ENCODE data around the gene CSPG5. TPM values are rescaled to one million over a fixed set of nuclear protein-coding genes. Genes with fewer than 3 reads are reported as not detected.

CSPG5 gene
- total and polyA plus RNA-seq, 5 donors from 2014 or later = 0.25 TPM; not detected in 4

- ATAC-seq (ENCODE audit: low read depth in 2 of 2) = no peak
- Mint-ChIP-seq H3K36me3 (no peaks in the 10 kb centered on the region), H3K27ac (peak overlapping the region in 1 of 3 donors; percentile 61), H3K9me3 (peaks cover 0 to 1% (median 0%) of the 10 kb centered on the region in 7 donors), H3K27me3 (peaks cover 44% of the 10 kb centered on the region), H3K4me1 (peaks cover 0 to 7% (median 1%) of the 10 kb centered on the region in 4 donors), H3K4me3 (peak overlapping the region in 1 of 4 donors; percentile 15)
- Histone ChIP-seq H3K27ac (ENCODE audit: insufficient read depth, low read length, poor library complexity, severe bottlenecking) (no peak overlapping the region), H3K4me1 (ENCODE audit: control insufficient read depth, insufficient read depth, low read length, poor library complexity, severe bottlenecking) (peaks cover 7% of the 10 kb centered on the region), H3K27me3 (ENCODE audit: control insufficient read depth, insufficient read depth, low read length) (peaks cover 6% of the 10 kb centered on the region), H3K4me3 (ENCODE audit: low read depth, low read length) (no peak overlapping the region), H3K9me3 (ENCODE audit: control insufficient read depth in 2 of 2, low read length in 2 of 2) (no peaks in the 10 kb centered on the region), H3K36me3 (ENCODE audit: control insufficient read depth, insufficient read depth, low read length) (no peaks in the 10 kb centered on the region)
- DNase-seq = no peak
These were observed 5.2 kb downstream of the CSPG5 start for GRCh38 chr3:47573190-47574172.

GRCh38 chr3:47571391-47572175 lies 7.1 kb downstream of the CSPG5 start:
- peaks cover 39% of the 10 kb centered on the region for H3K27me3 Mint-ChIP-seq
- H3K9me3 ChIP-seq (ENCODE audit: control insufficient read depth in 2 of 2, low read length in 2 of 2) = no peaks in the 10 kb centered on the region
- ATAC-seq (ENCODE audit: low read depth in 2 of 2) = no peak
- H3K36me3 ChIP-seq (ENCODE audit: control insufficient read depth, insufficient read depth, low read length) = no peaks in the 10 kb centered on the region
- H3K27me3 ChIP-seq (ENCODE audit: control insufficient read depth, insufficient read depth, low read length) = peaks cover under 1% of the 10 kb centered on the region
- no peaks in the 10 kb centered on the region for H3K4me1 ChIP-seq (ENCODE audit: control insufficient read depth, insufficient read depth, low read length, poor library complexity, severe bottlenecking)
- H3K27ac ChIP-seq (ENCODE audit: insufficient read depth, low read length, poor library complexity, severe bottlenecking) = no peak overlapping the region
- no peaks in the 10 kb centered on the region for H3K9me3 Mint-ChIP-seq
- H3K4me3 ChIP-seq (ENCODE audit: low read depth, low read length) = no peak overlapping the region
- H3K4me3 Mint-ChIP-seq = peak overlapping the region in 1 of 4 donors; percentile 56
- no peak overlapping the region for H3K27ac Mint-ChIP-seq
- no peaks in the 10 kb centered on the region for H3K36me3 Mint-ChIP-seq
- peaks cover 0 to 7% (median 1%) of the 10 kb centered on the region in 4 donors for H3K4me1 Mint-ChIP-seq
- DNase-seq = no peak

- H3K27me3 ChIP-seq (ENCODE audit: control insufficient read depth, insufficient read depth, low read length) = no peaks in the 10 kb centered on the region
- H3K27ac ChIP-seq (ENCODE audit: insufficient read depth, low read length, poor library complexity, severe bottlenecking) = no peak overlapping the region
- DNase-seq (no peak), ATAC-seq (ENCODE audit: low read depth in 2 of 2) (no peak)
- no peaks in the 10 kb centered on the region for H3K4me1 ChIP-seq (ENCODE audit: control insufficient read depth, insufficient read depth, low read length, poor library complexity, severe bottlenecking)
- H3K9me3 ChIP-seq (ENCODE audit: control insufficient read depth in 2 of 2, low read length in 2 of 2) = no peaks in the 10 kb centered on the region
- no peak overlapping the region for H3K4me3 Mint-ChIP-seq
- H3K36me3 Mint-ChIP-seq = no peaks in the 10 kb centered on the region
- H3K27ac Mint-ChIP-seq = no peak overlapping the region
- H3K4me3 ChIP-seq (ENCODE audit: low read depth, low read length) = no peak overlapping the region
- H3K9me3 Mint-ChIP-seq = no peaks in the 10 kb centered on the region
- H3K36me3 ChIP-seq (ENCODE audit: control insufficient read depth, insufficient read depth, low read length) = no peaks in the 10 kb centered on the region
- H3K27me3 Mint-ChIP-seq = peaks cover 29% of the 10 kb centered on the region
- H3K4me1 Mint-ChIP-seq = no peaks in the 10 kb centered on the region
These were observed 9.8 kb downstream of the CSPG5 start for GRCh38 chr3:47568901-47569300.

GRCh38 chr3:47567149-47567548 lies 11.5 kb downstream of the CSPG5 start:
- peaks cover 29% of the 10 kb centered on the region for H3K27me3 Mint-ChIP-seq

GRCh38 chr3:47566667-47567066 lies 12.0 kb downstream of the CSPG5 start:
- no peaks in the 10 kb centered on the region for H3K36me3 Mint-ChIP-seq
- no peaks in the 10 kb centered on the region for H3K9me3 Mint-ChIP-seq

More at GRCh38 chr3:47567149-47567548, 11.5 kb downstream of the CSPG5 start:
- Mint-ChIP-seq H3K4me1 (no peaks in the 10 kb centered on the region), H3K27ac (no peak overlapping the region), H3K9me3 (no peaks in the 10 kb centered on the region), H3K4me3 (no peak overlapping the region), H3K36me3 (no peaks in the 10 kb centered on the region)
- DNase-seq = no peak
- Histone ChIP-seq H3K4me1 (ENCODE audit: control insufficient read depth, insufficient read depth, low read length, poor library complexity, severe bottlenecking) (no peaks in the 10 kb centered on the region), H3K4me3 (ENCODE audit: low read depth, low read length) (no peak overlapping the region), H3K27ac (ENCODE audit: insufficient read depth, low read length, poor library complexity, severe bottlenecking) (no peak overlapping the region), H3K9me3 (ENCODE audit: control insufficient read depth in 2 of 2, low read length in 2 of 2) (no peaks in the 10 kb centered on the region), H3K27me3 (ENCODE audit: control insufficient read depth, insufficient read depth, low read length) (no peaks in the 10 kb centered on the region), H3K36me3 (ENCODE audit: control insufficient read depth, insufficient read depth, low read length) (no peaks in the 10 kb centered on the region)
- ATAC-seq (ENCODE audit: low read depth in 2 of 2) = no peak

GRCh38 chr3:47565734-47566550 lies 12.7 kb downstream of the CSPG5 start:
- Mint-ChIP-seq H3K36me3 (no peaks in the 10 kb centered on the region), H3K27me3 (peaks cover 29% of the 10 kb centered on the region), H3K27ac (no peak overlapping the region), H3K4me3 (no peak overlapping the region), H3K9me3 (no peaks in the 10 kb centered on the region), H3K4me1 (no peaks in the 10 kb centered on the region)
- Histone ChIP-seq H3K4me1 (ENCODE audit: control insufficient read depth, insufficient read depth, low read length, poor library complexity, severe bottlenecking) (no peaks in the 10 kb centered on the region), H3K36me3 (ENCODE audit: control insufficient read depth, insufficient read depth, low read length) (no peaks in the 10 kb centered on the region), H3K27me3 (ENCODE audit: control insufficient read depth, insufficient read depth, low read length) (no peaks in the 10 kb centered on the region), H3K9me3 (ENCODE audit: control insufficient read depth in 2 of 2, low read length in 2 of 2) (no peaks in the 10 kb centered on the region), H3K27ac (ENCODE audit: insufficient read depth, low read length, poor library complexity, severe bottlenecking) (no peak overlapping the region), H3K4me3 (ENCODE audit: low read depth, low read length) (no peak overlapping the region)
- ATAC-seq (ENCODE audit: low read depth in 2 of 2) (no peak), DNase-seq (no peak)

More at GRCh38 chr3:47566667-47567066, 12.0 kb downstream of the CSPG5 start:
- no peaks in the 10 kb centered on the region for H3K4me1 Mint-ChIP-seq
- no peaks in the 10 kb centered on the region for H3K9me3 ChIP-seq (ENCODE audit: control insufficient read depth in 2 of 2, low read length in 2 of 2)
- no peak overlapping the region for H3K27ac ChIP-seq (ENCODE audit: insufficient read depth, low read length, poor library complexity, severe bottlenecking)
- no peak overlapping the region for H3K4me3 Mint-ChIP-seq
- H3K4me1 ChIP-seq (ENCODE audit: control insufficient read depth, insufficient read depth, low read length, poor library complexity, severe bottlenecking) = no peaks in the 10 kb centered on the region
- ATAC-seq (ENCODE audit: low read depth in 2 of 2) (no peak), DNase-seq (no peak)
- no peak overlapping the region for H3K4me3 ChIP-seq (ENCODE audit: low read depth, low read length)
- H3K36me3 ChIP-seq (ENCODE audit: control insufficient read depth, insufficient read depth, low read length) = no peaks in the 10 kb centered on the region
- no peaks in the 10 kb centered on the region for H3K27me3 ChIP-seq (ENCODE audit: control insufficient read depth, insufficient read depth, low read length)
- H3K27ac Mint-ChIP-seq = no peak overlapping the region
- H3K27me3 Mint-ChIP-seq = peaks cover 29% of the 10 kb centered on the region

GRCh38 chr3:47556351-47556750 lies 22.3 kb downstream of the CSPG5 start:
- DNase-seq = no peak
- Histone ChIP-seq H3K4me3 (ENCODE audit: low read depth, low read length) (no peak overlapping the region), H3K9me3 (ENCODE audit: control insufficient read depth in 2 of 2, low read length in 2 of 2) (peaks cover 0 to 2% of the 10 kb centered on the region in 2 experiments), H3K27me3 (ENCODE audit: control insufficient read depth, insufficient read depth, low read length) (peaks cover under 1% of the 10 kb centered on the region), H3K27ac (ENCODE audit: insufficient read depth, low read length, poor library complexity, severe bottlenecking) (no peak overlapping the region), H3K4me1 (ENCODE audit: control insufficient read depth, insufficient read depth, low read length, poor library complexity, severe bottlenecking) (no peaks in the 10 kb centered on the region), H3K36me3 (ENCODE audit: control insufficient read depth, insufficient read depth, low read length) (no peaks in the 10 kb centered on the region)
- Mint-ChIP-seq H3K36me3 (no peaks in the 10 kb centered on the region), H3K9me3 (peaks cover 0 to 1% (median 0%) of the 10 kb centered on the region in 7 donors), H3K27me3 (peaks cover 14% of the 10 kb centered on the region), H3K4me3 (no peak overlapping the region), H3K27ac (no peak overlapping the region), H3K4me1 (no peaks in the 10 kb centered on the region)
- ATAC-seq (ENCODE audit: low read depth in 2 of 2) = no peak

All from CD4-positive, CD25-positive, alpha-beta regulatory T cell (primary cell).